SK-N-MC (cell line): ENCODE measurements around the gene SPIRE1.

Experiments used
- EZH2 ChIP-seq: fragments of 200-600 bp; sonication (generic); IDR thresholded peaks from one replicate; pipeline ENCODE4 v1.6.1; 2017; ENCODE audit warnings: antibody characterized with exemption
- FOXP2 ChIP-seq: optimal IDR thresholded peaks from 2 replicates; pipeline ENCODE3; 2011; ENCODE audit warnings: mild to moderate bottlenecking, moderate library complexity; ENCODE audit not compliant: insufficient read depth; ENCODE audit errors: extremely low read length, control extremely low read depth
- POLR2AphosphoS5 ChIP-seq: IDR thresholded peaks from 2 replicates; pipeline ENCODE4 v1.6.1; 2012; ENCODE audit warnings: mild to moderate bottlenecking, low read depth, low read length, borderline replicate concordance

DNA sequence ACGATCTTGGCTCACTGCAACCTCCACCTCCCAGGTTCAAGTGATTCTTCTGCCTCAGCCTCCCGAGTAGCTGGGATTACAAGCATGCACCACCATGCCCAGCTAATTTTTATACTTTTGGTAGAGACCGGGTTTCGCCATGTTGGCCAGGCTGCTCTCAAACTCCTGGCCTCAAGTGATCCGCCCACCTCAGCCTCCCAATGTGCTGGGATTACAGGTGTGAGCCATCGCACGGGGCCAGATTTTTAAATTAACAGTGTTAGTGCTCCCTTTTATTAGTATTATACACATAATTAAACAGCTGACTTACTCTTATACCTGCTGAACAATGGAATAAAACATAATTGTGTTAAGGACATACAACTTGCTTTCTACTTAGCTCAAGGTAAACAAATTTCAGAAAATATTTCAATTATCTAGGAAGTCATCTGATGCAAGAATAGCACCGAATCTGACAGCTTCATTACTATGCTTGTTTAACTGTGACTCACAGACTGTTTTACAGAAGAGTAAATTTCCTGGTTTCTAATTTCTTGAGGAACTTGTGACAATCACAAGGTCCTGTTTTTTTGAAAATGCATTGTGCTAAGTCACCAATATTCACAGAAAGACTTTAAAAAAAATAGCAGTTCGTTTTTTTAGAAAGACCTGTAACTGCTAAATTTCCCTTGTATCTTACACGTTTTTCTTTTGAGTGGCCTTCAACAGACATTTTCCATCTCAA lies 51.2 kb downstream of the SPIRE1 start:
- TF ChIP-seq EZH2 (no peak), POLR2AphosphoS5 (no peak), FOXP2 (no peak)
